GM12878 (cell line): ENCODE results near the gene TLR1. TPM values are rescaled to one million over a fixed set of nuclear protein-coding genes. Genes with fewer than 3 reads are reported as not detected.

Experiments used
- ATAC-seq: fragments of 200-7000 bp; cut with Tn5 transposase; 3 replicates; pipeline ENCODE4 v1.9.1; 2020; ENCODE audit warnings: mild to moderate bottlenecking, moderate library complexity
- BruUV-seq: library from RNA; stranded (reverse); fragments of 400-500 nt; replicated peaks from 2 replicates; lab custom pipeline; 2021; lab: Mats Ljungman, UMichigan
- CTCF ChIA-PET: fragments of 300-600 bp; sonication (Branson Sonifier 250); formaldehyde crosslinking; extraction: SDS; loops from one replicate; lab custom pipeline; 2021; ENCODE audit warnings: inconsistent platforms; lab: Yijun Ruan, JAX
- POLR2A ChIA-PET: fragments of 350-600 bp; formaldehyde crosslinking; extraction: SDS; loops from one replicate; lab custom pipeline; 2021; ENCODE audit warnings: inconsistent platforms; lab: Charles Lee
- RAD21 ChIA-PET: fragments of 300-600 bp; sonication (Branson Sonifier 250); formaldehyde crosslinking; loops from one replicate; lab custom pipeline; 2023; ENCODE audit warnings: antibody characterized with exemption; ENCODE audit not compliant: unreplicated experiment; lab: Charles Lee
- SMC1A ChIA-PET: fragments of 300-600 bp; sonication (Branson Sonifier 250); formaldehyde crosslinking; loops from one replicate; lab custom pipeline; 2023; ENCODE audit not compliant: unreplicated experiment, uncharacterized antibody; lab: Charles Lee
- DNase-seq: peaks from one replicate; pipeline ENCODE4 v3.0.0-alpha.2; 2011; ENCODE audit warnings: low read depth, low spot score
- FAIRE-seq: peaks from 3 replicates; lab custom pipeline; 2011; peaks lifted over from hg19 to GRCh38; lab: Jason Lieb, UNC
- H2AFZ ChIP-seq: 2 replicates; pipeline ENCODE4 v1.6.0; 2011; ENCODE audit warnings: low read depth, low read length, control low read depth; ENCODE audit not compliant: control insufficient read depth
- H3K27ac ChIP-seq: 2 replicates; pipeline ENCODE4 v1.5.1; 2011; ENCODE audit warnings: control low read depth; ENCODE audit not compliant: control insufficient read depth, insufficient read depth
- H3K27me3 ChIP-seq, 2 experiments: replicated peaks in 1 of 2; 2 replicates each; pipeline versions ENCODE4 v1.6.0 to v1.6.1; 2011; ENCODE audit warnings: low read length in 1 of 2; ENCODE audit not compliant: control insufficient read depth in 2 of 2, insufficient read depth in 2 of 2
- H3K36me3 ChIP-seq, 2 experiments: 2 replicates each; pipeline ENCODE4 v1.5.1; 2011; ENCODE audit warnings: low read length in 1 of 2; ENCODE audit not compliant: control insufficient read depth in 2 of 2, insufficient read depth in 2 of 2
- H3K4me1 ChIP-seq: 2 replicates; pipeline ENCODE4 v1.6.1; 2011; ENCODE audit warnings: mild to moderate bottlenecking, low read length, moderate library complexity, mixed read lengths; ENCODE audit not compliant: control insufficient read depth, insufficient read depth
- H3K4me2 ChIP-seq: 2 replicates; pipeline ENCODE4 v1.6.0; 2011; ENCODE audit warnings: control low read depth; ENCODE audit not compliant: control insufficient read depth, insufficient read depth
- H3K4me3 ChIP-seq: fragments of 200-600 bp; sonication (generic); 2 replicates; pipeline ENCODE4 v1.5.1; 2016
- H3K79me2 ChIP-seq: 2 replicates; pipeline ENCODE4 v1.6.0; 2011; ENCODE audit warnings: low read length; ENCODE audit not compliant: control insufficient read depth, insufficient read depth
- H3K9ac ChIP-seq: 2 replicates; pipeline ENCODE4 v1.8.0; 2011; ENCODE audit warnings: low read length, control low read depth, mixed read lengths; ENCODE audit not compliant: control insufficient read depth, insufficient read depth
- H3K9me3 ChIP-seq: replicated peaks from 3 replicates; pipeline ENCODE4 v1.5.1; 2011; ENCODE audit warnings: mild to moderate bottlenecking, low read length; ENCODE audit not compliant: control insufficient read depth, insufficient read depth
- H4K20me1 ChIP-seq: 2 replicates; pipeline ENCODE4 v1.6.0; 2011; ENCODE audit not compliant: control insufficient read depth, insufficient read depth
- BCLAF1 ChIP-seq: fragments of 450-650 bp; IDR thresholded peaks from 2 replicates; pipeline ENCODE4 v1.6.1; 2017; ENCODE audit warnings: antibody characterized with exemption, mild to moderate bottlenecking, moderate library complexity
- E2F4 ChIP-seq: IDR thresholded peaks from 2 replicates; pipeline ENCODE4 v1.6.1; 2012; ENCODE audit warnings: low read depth, low read length, improper control_type of control experiment
- ESRRA ChIP-seq: IDR thresholded peaks from 2 replicates; pipeline ENCODE4 v1.6.1; 2012; ENCODE audit warnings: mild to moderate bottlenecking, low read length, improper control_type of control experiment
- NFXL1 ChIP-seq: fragments of 450-650 bp; IDR thresholded peaks from 2 replicates; pipeline ENCODE4 v1.6.1; 2017; ENCODE audit warnings: antibody characterized with exemption, mild to moderate bottlenecking, borderline replicate concordance
- NKRF ChIP-seq: fragments of 450-650 bp; conservative IDR thresholded peaks from 2 replicates; pipeline ENCODE4 v1.6.1; 2017; ENCODE audit warnings: mild to moderate bottlenecking, moderate library complexity
- ZBTB11 ChIP-seq: fragments of 450-650 bp; formaldehyde crosslinking; IDR thresholded peaks from 2 replicates; pipeline ENCODE4 v1.5.0; 2022; ENCODE audit warnings: mild to moderate bottlenecking, missing genetic modification characterization
- ZNF592 ChIP-seq: fragments of 450-650 bp; IDR thresholded peaks from 2 replicates; pipeline ENCODE4 v1.6.1; 2017; ENCODE audit warnings: mild to moderate bottlenecking, moderate library complexity
- ZZZ3 ChIP-seq: IDR thresholded peaks from 2 replicates; pipeline ENCODE4 v1.6.1; 2011; ENCODE audit warnings: low read depth; ENCODE audit not compliant: control insufficient read depth, insufficient read length
- WGBS: methylation state at CpG from one replicate; pipeline ENCODE4 v1.1.6; 2016; ENCODE audit warnings: low lambda C conversion rate; ENCODE audit not compliant: insufficient replicate concordance, insufficient coverage; ENCODE audit errors: missing lambda C conversion rate; 5-methylcytosine and 5-hydroxymethylcytosine counted together
- in situ Hi-C: fragments of 300-500 bp; cut with MboI; formaldehyde crosslinking; loops from 9 replicates; pipeline ENCODE4 v1.14.3; 2018; ENCODE audit warnings: mixed read lengths
- intact Hi-C: fragments of 100-400 bp; cut with micrococcal nuclease; formaldehyde crosslinking; loops from one replicate; pipeline ENCODE4 v1.14.2; 2022; ENCODE audit not compliant: unreplicated experiment
- polyA plus RNA-seq, 11 experiments: library from polyadenylated mRNA; depleted of rRNA in 4 of 11; unstranded in 6 of 11; stranded (reverse) in 5 of 11; fragments of >200 nt; fragmentation: Nextera tagmentation in 4 of 11; fragmentation: Illumina TruSeq in 1 of 11; extraction: Ambion mirVana in 4 of 11; extraction: Trizol in 1 of 11; gene quantifications; 1 replicate in 1 of 11; 2 replicates in 10 of 11; pipeline versions ENCODE4 v1.2.1 to v1.2.3, GENCODE V29; 2011 to 2016; ENCODE audit warnings: inconsistent platforms in 2 of 11, missing spikeins in 2 of 11, low read depth in 1 of 11
- total RNA-seq, 4 experiments: library from RNA; depleted of rRNA in 3 of 4; stranded (reverse); fragments of >200 nt in 3 of 4; fragmentation: Illumina TruSeq in 1 of 4; extraction: Trizol in 1 of 4; gene quantifications; 2 replicates each; pipeline versions ENCODE4 v1.2.1 to v1.2.3, GENCODE V29; 2013 to 2021

The TLR1 gene
- total and polyA plus RNA-seq, 10 of the 15 experiments (the other 5 are each of a cell fraction or from before 2014, with no cell fraction given), result 9.3 to 57.1 (median 20.4) TPM

GRCh38 chr4:38821739-38822138 is 17.1 kb upstream of the TLR1 start:
- in situ Hi-C loops, result loop anchor here (25.0 kb wide), 1 partner anchor 1366 kb away; the partner anchor contains the start of gene RHOH
- RAD21 ChIA-PET, result interaction anchor here (1.3 to 8.9 kb wide), 8 partner anchors 10 to 67 kb away, joined by 3 to 171 read pairs (median 7); partner anchors contain the start of genes TLR1 and TLR10
- CTCF ChIA-PET, result interaction anchor here (0.6 to 1.6 kb wide), 12 partner anchors 10 to 608 kb away, joined by 3 to 12 read pairs (median 5); partner anchors contain the start of gene TLR10
- Histone ChIP-seq H3K27ac (0 out of 2 replicates have a peak overlapping the region, but pooled peaks have one; percentile 5), H3K27me3 (no peaks in the 10 kb centered on the region), H3K4me1 (peaks cover 28% of the 10 kb centered on the region), H3K79me2 (peaks cover 2% of the 10 kb centered on the region), H3K4me2 (no peak overlapping the region), H3K4me3 (no peak overlapping the region), H3K9me3 (peaks cover 21% of the 10 kb centered on the region; the same call in 2 of the 3 replicates), H2AFZ (no peak overlapping the region), H4K20me1 (no peaks in the 10 kb centered on the region), H3K36me3 (peaks cover 2 to 3% of the 10 kb centered on the region in 2 experiments; a peak in 2 of 4 replicates), H3K9ac (no peak overlapping the region)
- POLR2A ChIA-PET, result interaction anchor here (1.3 to 10.2 kb wide), 4 partner anchors 10 to 41 kb away, joined by 5 to 110 read pairs (median 20); partner anchors contain the start of genes TLR1 and TLR10
- SMC1A ChIA-PET, result interaction anchor here (0.7 to 13.0 kb wide), 14 partner anchors 6 to 60 kb away, joined by 3 to 178 read pairs (median 7); partner anchors contain the start of genes TLR1, TLR10 and TLR6
- no peak for DNase-seq
- no peak for ATAC-seq
- intact Hi-C loops, result no loop called here
- no peak for FAIRE-seq
- no TSS peak for BruUV-seq
- 95% methylated on average over 3 of the region's 3 CpGs for WGBS
- TF ChIP-seq ESRRA (no peak), ZNF592 (no peak), ZZZ3 (no peak), ZBTB11 (CRISPR knock-in tag) (no peak), NFXL1 (no peak), E2F4 (no peak), NKRF (no peak), BCLAF1 (no peak)
